Right atrium auricular region (tissue), 2 donors: ENCODE data around the gene MSMO1. TPM values are rescaled to one million over a fixed set of nuclear protein-coding genes. Genes with fewer than 3 reads are reported as not detected.

Experiments
- DNase-seq: peaks from one replicate; pipeline ENCODE4 v3.0.0-alpha.2; 2019; ENCODE audit warnings: low spot score
- H3K27ac ChIP-seq, 2 donors: fragments of 200-600 bp; sonication (generic); 1 replicate in 1 of 2; 2 replicates in 1 of 2; pipeline ENCODE4 v1.5.1; 2016 to 2019
- H3K27me3 ChIP-seq, 2 donors: fragments of 200-600 bp; sonication (generic); one replicate each; pipeline versions ENCODE4 v1.5.1 to v1.6.0; 2017 to 2019
- H3K36me3 ChIP-seq: fragments of 200-600 bp; sonication (generic); one replicate; pipeline ENCODE4 v1.5.1; 2016
- H3K4me1 ChIP-seq, 2 donors: fragments of 200-600 bp; sonication (generic); one replicate each; pipeline versions ENCODE4 v1.5.1 to v1.6.0; 2017 to 2019
- H3K4me3 ChIP-seq, 2 donors: fragments of 200-600 bp; sonication (generic); 1 replicate in 1 of 2; 2 replicates in 1 of 2; pipeline ENCODE4 v1.5.1; 2017 to 2019; ENCODE audit warnings: mild to moderate bottlenecking in 1 of 2, moderate library complexity in 1 of 2
- H3K9me3 ChIP-seq, 2 donors: fragments of 200-600 bp; sonication (generic); one replicate each; pipeline ENCODE4 v1.5.1; 2019
- CTCF ChIP-seq, 2 donors: fragments of 200-600 bp; sonication (generic); IDR thresholded peaks; one replicate each; pipeline ENCODE4 v1.5.1; 2019; ENCODE audit warnings: antibody characterized with exemption in 2 of 2
- total RNA-seq, 2 donors: library from RNA; depleted of rRNA; stranded (reverse); fragments of >200 nt; gene quantifications; one replicate each; pipeline ENCODE4 v1.1.0, GENCODE V29; 2016

Gene MSMO1
- total RNA-seq, 2 donors from 2014 or later, result 11.3 to 20.3 TPM

DNA sequence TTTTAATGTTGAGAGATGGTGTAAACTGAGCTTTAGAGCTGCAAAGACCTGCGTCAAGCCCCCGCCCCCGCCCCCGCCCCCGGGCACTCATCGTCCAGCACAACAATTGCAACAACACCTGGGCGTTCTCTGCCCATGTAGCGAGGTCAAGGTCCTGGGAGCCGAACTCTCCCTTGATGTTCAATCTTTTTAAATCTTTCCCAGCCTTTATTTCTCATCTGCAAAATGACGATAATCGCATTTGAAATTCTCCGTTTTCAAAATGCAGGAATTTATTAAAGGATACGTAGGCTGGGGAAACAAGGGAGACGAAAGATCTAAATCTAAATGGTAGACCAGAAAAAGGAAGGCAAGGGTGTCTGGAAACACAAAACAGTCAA, 648 bp upstream of the MSMO1 start:
- no peaks in the 10 kb centered on the region for H3K36me3 ChIP-seq
- H3K4me1 ChIP-seq, result peaks cover 0 to 20% of the 10 kb centered on the region in 2 donors
- H3K4me3 ChIP-seq, result peak overlapping the region; percentile 80 to 95
- no peak for DNase-seq
- no peaks in the 10 kb centered on the region for H3K27me3 ChIP-seq
- H3K27ac ChIP-seq, result peak overlapping the region; percentile 79 to 80
- TF ChIP-seq CTCF (IDR thresholded peaks at IDR 0.05), result no peak
- no peaks in the 10 kb centered on the region for H3K9me3 ChIP-seq

DNA sequence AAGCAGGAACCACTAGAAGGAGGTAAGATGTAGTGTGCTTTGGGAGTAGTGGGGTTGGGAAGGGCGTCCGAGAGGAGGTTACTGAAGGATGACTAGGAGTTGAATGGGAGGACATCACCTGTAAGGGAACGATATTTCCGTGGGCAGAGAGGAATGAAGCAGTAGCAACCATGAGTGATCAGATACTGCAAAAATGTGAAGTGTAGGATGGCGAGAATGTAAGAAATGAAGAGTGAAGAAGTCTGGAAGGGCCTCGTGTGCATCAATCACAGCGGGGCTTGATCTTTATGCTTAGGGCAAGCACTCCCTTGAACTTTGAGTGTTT, 594 bp downstream of the MSMO1 start:
- H3K9me3 ChIP-seq, result no peaks in the 10 kb centered on the region
- H3K27ac ChIP-seq, result peak overlapping the region; percentile 80 to 83
- no peak for DNase-seq
- no peaks in the 10 kb centered on the region for H3K36me3 ChIP-seq
- no peaks in the 10 kb centered on the region for H3K27me3 ChIP-seq
- TF ChIP-seq CTCF (IDR thresholded peaks at IDR 0.05), result no peak
- H3K4me1 ChIP-seq, result peaks cover 0 to 20% of the 10 kb centered on the region in 2 donors
- peak overlapping the region; percentile 80 to 95 for H3K4me3 ChIP-seq

GRCh38 chr4:165328708-165329107, 1.2 kb downstream of the MSMO1 start:
- TF ChIP-seq CTCF (IDR thresholded peaks at IDR 0.05), result no peak
- Histone ChIP-seq H3K27me3 (no peaks in the 10 kb centered on the region), H3K27ac (no peak overlapping the region), H3K4me3 (peak overlapping the region in 1 of 2 donors; percentile 80), H3K4me1 (peaks cover 0 to 20% of the 10 kb centered on the region in 2 donors), H3K36me3 (no peaks in the 10 kb centered on the region), H3K9me3 (no peaks in the 10 kb centered on the region)
- no peak for DNase-seq

DNA sequence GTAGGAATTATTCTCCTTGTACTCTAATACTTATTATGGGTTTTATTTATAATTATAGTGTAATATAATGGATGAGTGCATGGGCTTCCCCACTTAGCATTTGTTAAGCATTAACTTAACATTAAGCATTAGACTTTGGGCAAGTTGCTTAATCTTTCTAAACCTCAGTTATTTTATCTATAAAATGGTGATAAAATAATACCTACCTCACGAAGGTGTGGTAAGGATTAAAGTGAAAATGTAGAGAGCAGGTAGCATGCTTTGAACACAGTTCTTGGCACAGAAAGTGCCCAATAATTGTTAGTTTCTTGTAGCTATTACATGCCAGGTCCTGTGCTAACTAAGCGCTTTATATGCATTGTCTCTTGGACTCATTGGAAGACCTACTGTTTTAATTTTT, 2.6 kb downstream of the MSMO1 start:
- peaks cover 0 to 20% of the 10 kb centered on the region in 2 donors for H3K4me1 ChIP-seq
- no peak overlapping the region for H3K4me3 ChIP-seq
- TF ChIP-seq CTCF (IDR thresholded peaks at IDR 0.05), result no peak
- H3K27me3 ChIP-seq, result no peaks in the 10 kb centered on the region
- no peak for DNase-seq
- H3K9me3 ChIP-seq, result no peaks in the 10 kb centered on the region
- no peak overlapping the region for H3K27ac ChIP-seq
- no peaks in the 10 kb centered on the region for H3K36me3 ChIP-seq

DNA sequence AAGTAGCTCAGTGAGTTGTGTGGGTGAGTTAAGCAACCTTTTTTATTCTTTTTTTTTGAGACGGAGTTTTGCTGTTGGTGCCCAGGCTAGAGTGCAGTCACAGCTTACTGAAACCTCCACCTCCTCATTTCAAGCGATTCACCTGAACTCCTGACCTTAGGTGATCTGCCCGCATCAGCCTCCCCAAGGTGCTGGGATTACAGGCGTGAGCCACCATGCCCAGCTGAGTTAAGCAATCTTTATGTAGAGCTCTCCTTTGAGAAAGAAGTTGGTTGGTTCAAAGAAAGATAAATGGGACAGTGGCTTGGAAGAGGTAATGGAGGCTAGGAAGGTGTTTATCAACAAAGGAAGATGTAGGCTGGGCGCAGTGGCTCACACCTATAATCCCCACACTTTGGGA, 3.2 kb downstream of the MSMO1 start:
- no peak for TF ChIP-seq CTCF (IDR thresholded peaks at IDR 0.05)
- H3K4me3 ChIP-seq, result no peak overlapping the region
- H3K9me3 ChIP-seq, result no peaks in the 10 kb centered on the region
- H3K27me3 ChIP-seq, result no peaks in the 10 kb centered on the region
- no peak overlapping the region for H3K27ac ChIP-seq
- H3K4me1 ChIP-seq, result peaks cover 0 to 20% of the 10 kb centered on the region in 2 donors
- H3K36me3 ChIP-seq, result no peaks in the 10 kb centered on the region
- DNase-seq, result no peak

- TF ChIP-seq CTCF (IDR thresholded peaks at IDR 0.05), result no peak
- no peak for DNase-seq
- Histone ChIP-seq H3K27ac (no peak overlapping the region), H3K4me3 (no peak overlapping the region), H3K9me3 (no peaks in the 10 kb centered on the region), H3K4me1 (peaks cover 0 to 15% of the 10 kb centered on the region in 2 donors), H3K27me3 (no peaks in the 10 kb centered on the region), H3K36me3 (no peaks in the 10 kb centered on the region)
Measured at GRCh38 chr4:165331359-165331758, 3.9 kb downstream of the MSMO1 start.
